Immature natural killer cell (primary cell): ENCODE data around the gene PRDM1. TPM values are rescaled to one million over a fixed set of nuclear protein-coding genes. Genes with fewer than 3 reads are reported as not detected.
A peak's percentile ranks its signal among the peaks of the same experiment; 100 is the strongest.

Source experiments
- DNase-seq, 3 donors: peaks; one replicate each; pipeline ENCODE4 v3.0.0; 2022; ENCODE audit warnings: mixed read lengths in 1 of 3
- H3K27ac Mint-ChIP-seq, 6 donors: one replicate each; pipeline ENCODE4 v1.8.0; 2020; ENCODE audit warnings: mixed read lengths in 6 of 6, mild to moderate bottlenecking in 5 of 6, inconsistent platforms in 4 of 6, moderate library complexity in 3 of 6
- H3K27me3 Mint-ChIP-seq, 3 donors: one replicate each; pipeline ENCODE4 v1.8.0; 2020 to 2021; ENCODE audit warnings: low read depth in 3 of 3, mild to moderate bottlenecking in 3 of 3, mixed read lengths in 3 of 3, moderate library complexity in 3 of 3, inconsistent platforms in 1 of 3
- H3K36me3 Mint-ChIP-seq, 3 donors: one replicate each; pipeline ENCODE4 v1.8.0; 2020; ENCODE audit warnings: mixed read lengths in 3 of 3, inconsistent platforms in 2 of 3, mild to moderate bottlenecking in 2 of 3
- H3K4me1 Mint-ChIP-seq, 2 donors: one replicate each; pipeline ENCODE4 v1.8.0; 2020; ENCODE audit warnings: inconsistent platforms in 2 of 2, mild to moderate bottlenecking in 2 of 2, mixed read lengths in 2 of 2, moderate library complexity in 1 of 2
- H3K4me3 Mint-ChIP-seq, 5 donors: one replicate each; pipeline ENCODE4 v1.8.0; 2020; ENCODE audit warnings: mild to moderate bottlenecking in 5 of 5, mixed read lengths in 5 of 5, inconsistent platforms in 3 of 5, moderate library complexity in 3 of 5
- H3K9me3 Mint-ChIP-seq, 6 donors: one replicate each; pipeline ENCODE4 v1.8.0; 2020; ENCODE audit warnings: mild to moderate bottlenecking in 6 of 6, mixed read lengths in 6 of 6, inconsistent platforms in 4 of 6, moderate library complexity in 3 of 6
- polyA plus RNA-seq, 3 donors: library from polyadenylated mRNA; unstranded; fragments of 300-500 nt; fragmentation: Illumina TruSeq; gene quantifications; one replicate each; pipeline ENCODE4 v1.2.3, GENCODE V29; 2021

The PRDM1 gene
- polyA plus RNA-seq, 3 donors from 2014 or later, result 25.3 to 77.0 (median 33.0) TPM

GRCh38 chr6:106133040-106133439, 46.9 kb downstream of the PRDM1 start:
- no peak overlapping the region for H3K27ac Mint-ChIP-seq
- H3K9me3 Mint-ChIP-seq, result no peaks in the 10 kb centered on the region
- H3K4me3 Mint-ChIP-seq, result no peak overlapping the region
- H3K27me3 Mint-ChIP-seq, result peaks cover 0 to 2% (median 0%) of the 10 kb centered on the region in 3 donors
- no peak for DNase-seq
- peaks cover 0 to 8% of the 10 kb centered on the region in 2 donors for H3K4me1 Mint-ChIP-seq
- no peaks in the 10 kb centered on the region for H3K36me3 Mint-ChIP-seq

- Mint-ChIP-seq H3K27me3 (peaks cover 0 to under 1% (median 0%) of the 10 kb centered on the region in 3 donors), H3K36me3 (no peaks in the 10 kb centered on the region), H3K9me3 (no peaks in the 10 kb centered on the region), H3K4me3 (no peak overlapping the region), H3K4me1 (peaks cover 0 to 8% of the 10 kb centered on the region in 2 donors), H3K27ac (no peak overlapping the region)
- DNase-seq, result no peak
These were observed 48.1 kb downstream of the PRDM1 start for GRCh38 chr6:106134087-106134770.

- H3K9me3 Mint-ChIP-seq, result no peaks in the 10 kb centered on the region
- DNase-seq, result no peak
- H3K36me3 Mint-ChIP-seq, result no peaks in the 10 kb centered on the region
- peaks cover 0 to 2% (median 0%) of the 10 kb centered on the region in 3 donors for H3K27me3 Mint-ChIP-seq
- H3K4me1 Mint-ChIP-seq, result peaks cover 2 to 9% of the 10 kb centered on the region in 2 donors
- H3K4me3 Mint-ChIP-seq, result peak overlapping the region in 1 of 5 donors; percentile 47
- H3K27ac Mint-ChIP-seq, result peak overlapping the region in 1 of 6 donors; percentile 57
These were observed 48.9 kb downstream of the PRDM1 start for GRCh38 chr6:106134906-106135634.

- H3K36me3 Mint-ChIP-seq, result no peaks in the 10 kb centered on the region
- peaks cover 8 to 14% of the 10 kb centered on the region in 2 donors for H3K4me1 Mint-ChIP-seq
- peaks cover 0 to 2% (median 0%) of the 10 kb centered on the region in 3 donors for H3K27me3 Mint-ChIP-seq
- no peaks in the 10 kb centered on the region for H3K9me3 Mint-ChIP-seq
- no peak for DNase-seq
- no peak overlapping the region for H3K27ac Mint-ChIP-seq
- no peak overlapping the region for H3K4me3 Mint-ChIP-seq
These were observed 49.9 kb downstream of the PRDM1 start for GRCh38 chr6:106135911-106136571.

GRCh38 chr6:106136845-106137244, 50.7 kb downstream of the PRDM1 start:
- Mint-ChIP-seq H3K27ac (no peak overlapping the region), H3K9me3 (no peaks in the 10 kb centered on the region), H3K27me3 (peaks cover 0 to 2% (median 0%) of the 10 kb centered on the region in 3 donors), H3K4me3 (no peak overlapping the region), H3K36me3 (no peaks in the 10 kb centered on the region), H3K4me1 (peaks cover 16 to 22% of the 10 kb centered on the region in 2 donors)
- DNase-seq, result no peak

GRCh38 chr6:106138151-106138550, 52.0 kb downstream of the PRDM1 start:
- no peak for DNase-seq
- no peaks in the 10 kb centered on the region for H3K9me3 Mint-ChIP-seq

GRCh38 chr6:106141441-106142237, 55.5 kb downstream of the PRDM1 start:
- peak; percentile 62 to 69 (median 66) for DNase-seq
- Mint-ChIP-seq H3K27me3 (peaks cover 0 to 4% (median 2%) of the 10 kb centered on the region in 3 donors), H3K4me1 (peaks cover 61 to 70% of the 10 kb centered on the region in 2 donors), H3K9me3 (peaks cover 0 to 1% (median 0%) of the 10 kb centered on the region in 6 donors), H3K27ac (peak overlapping the region; percentile 80 to 95 (median 94)), H3K36me3 (no peaks in the 10 kb centered on the region), H3K4me3 (peak overlapping the region; percentile 69 to 87 (median 82))

More at GRCh38 chr6:106138151-106138550, 52.0 kb downstream of the PRDM1 start:
- Mint-ChIP-seq H3K4me1 (peaks cover 29 to 35% of the 10 kb centered on the region in 2 donors), H3K27ac (no peak overlapping the region), H3K36me3 (no peaks in the 10 kb centered on the region), H3K4me3 (no peak overlapping the region), H3K27me3 (peaks cover 0 to 2% (median 2%) of the 10 kb centered on the region in 3 donors)

- peak overlapping the region; percentile 69 to 87 (median 82) for H3K4me3 Mint-ChIP-seq
- no peak for DNase-seq
- H3K27ac Mint-ChIP-seq, result peak overlapping the region; percentile 80 to 95 (median 94)
- peaks cover 0 to 4% (median 2%) of the 10 kb centered on the region in 3 donors for H3K27me3 Mint-ChIP-seq
- H3K36me3 Mint-ChIP-seq, result no peaks in the 10 kb centered on the region
- H3K9me3 Mint-ChIP-seq, result peaks cover 0 to 1% (median 0%) of the 10 kb centered on the region in 6 donors
- H3K4me1 Mint-ChIP-seq, result peaks cover 62 to 76% of the 10 kb centered on the region in 2 donors
These were observed 56.8 kb downstream of the PRDM1 start for GRCh38 chr6:106142876-106143431.

- Mint-ChIP-seq H3K27me3 (peaks cover 0 to 4% (median 2%) of the 10 kb centered on the region in 3 donors), H3K36me3 (no peaks in the 10 kb centered on the region), H3K27ac (peak overlapping the region; percentile 80 to 95 (median 94)), H3K4me1 (peaks cover 64 to 81% of the 10 kb centered on the region in 2 donors), H3K9me3 (peaks cover 0 to 1% (median 0%) of the 10 kb centered on the region in 6 donors), H3K4me3 (peak overlapping the region; percentile 69 to 87 (median 82))
- DNase-seq, result peak; percentile 41 to 52 (median 50)
These were observed 57.5 kb downstream of the PRDM1 start for GRCh38 chr6:106143665-106144064.

GRCh38 chr6:106145144-106145543, 59.0 kb downstream of the PRDM1 start:
- Mint-ChIP-seq H3K4me1 (peaks cover 74 to 90% of the 10 kb centered on the region in 2 donors), H3K36me3 (no peaks in the 10 kb centered on the region), H3K27ac (peak overlapping the region in 2 of 6 donors; percentile 8 to 10), H3K27me3 (peaks cover 0 to 4% (median 0%) of the 10 kb centered on the region in 3 donors), H3K9me3 (peaks cover 0 to 1% (median 0%) of the 10 kb centered on the region in 6 donors), H3K4me3 (peak overlapping the region in 3 of 5 donors; percentile 8 to 50 (median 15))
- no peak for DNase-seq

GRCh38 chr6:106145741-106146227, 59.6 kb downstream of the PRDM1 start:
- Mint-ChIP-seq H3K4me1 (peaks cover 68 to 84% of the 10 kb centered on the region in 2 donors), H3K9me3 (peaks cover 0 to 1% (median 0%) of the 10 kb centered on the region in 6 donors), H3K27ac (peak overlapping the region in 1 of 6 donors; percentile 30), H3K27me3 (peaks cover 0 to 4% (median 0%) of the 10 kb centered on the region in 3 donors), H3K36me3 (no peaks in the 10 kb centered on the region), H3K4me3 (peak overlapping the region in 3 of 5 donors; percentile 7 to 27 (median 24))
- DNase-seq, result no peak

GRCh38 chr6:106146852-106147351, 60.8 kb downstream of the PRDM1 start:
- no peak for DNase-seq
- peaks cover 0 to 4% (median 0%) of the 10 kb centered on the region in 3 donors for H3K27me3 Mint-ChIP-seq
- peaks cover 0 to 1% (median 0%) of the 10 kb centered on the region in 6 donors for H3K9me3 Mint-ChIP-seq
- H3K4me1 Mint-ChIP-seq, result peaks cover 61 to 73% of the 10 kb centered on the region in 2 donors
- peaks cover 0 to 3% (median 0%) of the 10 kb centered on the region in 3 donors for H3K36me3 Mint-ChIP-seq
- peak overlapping the region in 1 of 6 donors; percentile 72 for H3K27ac Mint-ChIP-seq
- H3K4me3 Mint-ChIP-seq, result no peak overlapping the region
